Measurements from ENCODE around the gene RAVER1.

RAVER1 gene

GRCh38 chr19:10269333-10270179 is 63.8 kb downstream of the RAVER1 start:
- DNase-seq: peak; percentile 73 to 90 (median 77)

- DNase-seq: no peak
Observed at GRCh38 chr19:10268071-10268470, 65.3 kb downstream of the RAVER1 start.

DNA sequence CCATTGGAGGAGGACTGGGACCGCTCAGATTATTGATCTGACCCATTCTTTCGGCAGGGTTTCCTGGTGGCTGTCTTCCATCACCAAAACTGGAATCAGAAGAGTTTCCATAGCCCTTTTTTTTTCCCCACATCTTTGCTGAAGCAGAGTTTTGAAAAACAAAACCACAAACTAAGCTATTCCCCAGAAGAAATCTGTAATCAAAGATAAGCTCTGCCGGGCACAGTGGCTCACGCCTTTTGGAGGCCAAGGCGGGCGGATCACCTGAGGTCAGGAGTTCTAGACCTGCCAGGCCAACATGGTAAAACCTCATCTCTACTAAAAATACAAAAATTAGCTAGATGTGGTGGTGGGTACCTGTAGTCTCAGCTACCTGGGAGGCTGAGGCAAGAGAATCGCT is 66.6 kb downstream of the RAVER1 start:
- no peak for DNase-seq

Data from T-helper 2 cell (primary cell).